Activated CD8-positive, alpha-beta T cell treated with anti-CD3 and anti-CD28 coated beads for 36 hours (primary cell): ENCODE results near the gene TTC39B. TPM values are rescaled to one million over a fixed set of nuclear protein-coding genes. Genes with fewer than 3 reads are reported as not detected.

Experiments
- ATAC-seq: fragments of 200-7000 bp; cut with Tn5 transposase; one replicate; pipeline ENCODE4 v1.10.0; 2021; ENCODE audit warnings: mild to moderate bottlenecking, moderate library complexity
- CTCF ChIA-PET: fragments of 350-600 bp; sonication (Branson Sonifier 250); formaldehyde crosslinking; loops from one replicate; lab custom pipeline; 2021; ENCODE audit warnings: antibody characterized with exemption; lab: Charles Lee
- POLR2A ChIA-PET: fragments of 350-600 bp; sonication (Branson Sonifier 250); formaldehyde crosslinking; loops from one replicate; lab custom pipeline; 2021; ENCODE audit warnings: antibody characterized with exemption; lab: Charles Lee
- DNase-seq: peaks from one replicate; pipeline ENCODE4 v3.0.0-alpha.2; 2020
- H3K27ac Mint-ChIP-seq: one replicate; pipeline ENCODE4 v1.8.0; 2021; ENCODE audit warnings: mild to moderate bottlenecking, mixed read lengths
- H3K27me3 Mint-ChIP-seq: one replicate; pipeline ENCODE4 v1.8.0; 2021; ENCODE audit warnings: mixed read lengths
- H3K36me3 Mint-ChIP-seq: one replicate; pipeline ENCODE4 v1.8.0; 2021; ENCODE audit warnings: low read depth, mixed read lengths
- H3K4me1 Mint-ChIP-seq: one replicate; pipeline ENCODE4 v1.8.0; 2021; ENCODE audit warnings: low read depth, mixed read lengths
- H3K4me3 Mint-ChIP-seq: one replicate; pipeline ENCODE4 v1.8.0; 2021; ENCODE audit warnings: mild to moderate bottlenecking, moderate library complexity, mixed read lengths
- H3K9me3 Mint-ChIP-seq: one replicate; pipeline ENCODE4 v1.8.0; 2021; ENCODE audit warnings: mixed read lengths
- intact Hi-C: fragments of 100-400 bp; cut with micrococcal nuclease; formaldehyde crosslinking; loops from one replicate; pipeline ENCODE4 v1.10.0; 2022
- total RNA-seq, 2 experiments: library from RNA; stranded (reverse); gene quantifications; one replicate each; pipeline ENCODE4 v1.2.3, GENCODE V29; 2021
- TF ChIP-seq, protein P1 (sequence below): fragments of 200-600 bp; IDR thresholded peaks from one replicate; pipeline ENCODE4 v1.8.0; 2022; ENCODE audit warnings: antibody characterized with exemption, mild to moderate bottlenecking

TTC39B gene
- total RNA-seq, 2 experiments from 2014 or later: 17.8 to 18.5 TPM

GRCh38 chr9:15310107-15310850 lies 3.3 kb upstream of the TTC39B start:
- TF ChIP-seq, protein P1, sequence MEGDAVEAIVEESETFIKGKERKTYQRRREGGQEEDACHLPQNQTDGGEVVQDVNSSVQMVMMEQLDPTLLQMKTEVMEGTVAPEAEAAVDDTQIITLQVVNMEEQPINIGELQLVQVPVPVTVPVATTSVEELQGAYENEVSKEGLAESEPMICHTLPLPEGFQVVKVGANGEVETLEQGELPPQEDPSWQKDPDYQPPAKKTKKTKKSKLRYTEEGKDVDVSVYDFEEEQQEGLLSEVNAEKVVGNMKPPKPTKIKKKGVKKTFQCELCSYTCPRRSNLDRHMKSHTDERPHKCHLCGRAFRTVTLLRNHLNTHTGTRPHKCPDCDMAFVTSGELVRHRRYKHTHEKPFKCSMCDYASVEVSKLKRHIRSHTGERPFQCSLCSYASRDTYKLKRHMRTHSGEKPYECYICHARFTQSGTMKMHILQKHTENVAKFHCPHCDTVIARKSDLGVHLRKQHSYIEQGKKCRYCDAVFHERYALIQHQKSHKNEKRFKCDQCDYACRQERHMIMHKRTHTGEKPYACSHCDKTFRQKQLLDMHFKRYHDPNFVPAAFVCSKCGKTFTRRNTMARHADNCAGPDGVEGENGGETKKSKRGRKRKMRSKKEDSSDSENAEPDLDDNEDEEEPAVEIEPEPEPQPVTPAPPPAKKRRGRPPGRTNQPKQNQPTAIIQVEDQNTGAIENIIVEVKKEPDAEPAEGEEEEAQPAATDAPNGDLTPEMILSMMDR: no peak
- H3K36me3 Mint-ChIP-seq: peaks cover 2% of the 10 kb centered on the region
- peaks cover 5% of the 10 kb centered on the region for H3K9me3 Mint-ChIP-seq
- ATAC-seq: peak; percentile 69
- peak; percentile 30 for DNase-seq
- ChIA-PET POLR2A (interaction anchor here (0.6 to 2.8 kb wide), 3 partner anchors 11 to 16 kb away, joined by 3 to 14 read pairs (median 4); no protein-coding TSS in a partner anchor), CTCF (interaction anchor here (0.8 to 3.5 kb wide), 8 partner anchors 7 to 175 kb away, joined by 3 to 13 read pairs (median 5); no protein-coding TSS in a partner anchor)
- H3K4me1 Mint-ChIP-seq: peaks cover 34% of the 10 kb centered on the region
- H3K4me3 Mint-ChIP-seq: peak overlapping the region; percentile 33
- peak overlapping the region; percentile 88 for H3K27ac Mint-ChIP-seq
- intact Hi-C loops: no loop called here
- H3K27me3 Mint-ChIP-seq: no peaks in the 10 kb centered on the region

DNA sequence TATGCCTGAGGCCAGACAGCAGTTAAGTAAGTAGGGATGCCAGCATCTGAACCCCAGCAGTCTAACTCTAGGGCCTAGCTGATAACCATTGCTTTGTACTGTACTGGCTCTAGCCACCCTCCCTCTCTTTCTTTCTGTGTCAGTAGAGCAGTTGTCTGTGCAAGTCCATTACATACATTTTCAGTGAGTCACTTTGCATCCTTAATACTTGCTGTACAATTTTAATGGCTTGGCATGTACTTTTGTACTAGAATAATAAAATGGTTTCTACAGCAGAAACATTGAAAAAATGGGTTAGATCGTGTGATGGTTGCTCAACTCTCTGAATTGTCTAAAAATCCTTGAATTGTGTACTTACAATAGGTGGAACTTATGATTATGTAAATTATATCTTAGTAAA lies 1.5 kb upstream of the TTC39B start:
- H3K4me1 Mint-ChIP-seq: peaks cover 46% of the 10 kb centered on the region
- intact Hi-C loops: no loop called here
- ATAC-seq (no peak), DNase-seq (no peak)
- H3K27ac Mint-ChIP-seq: no peak overlapping the region
- TF ChIP-seq, protein P1: no peak
- peaks cover under 1% of the 10 kb centered on the region for H3K9me3 Mint-ChIP-seq
- peaks cover 6% of the 10 kb centered on the region for H3K36me3 Mint-ChIP-seq
- CTCF ChIA-PET: interaction anchor here (0.9 to 1.9 kb wide), 2 partner anchors 9 to 77 kb away, joined by 3 to 5 read pairs; no protein-coding TSS in a partner anchor
- H3K27me3 Mint-ChIP-seq: no peaks in the 10 kb centered on the region
- POLR2A ChIA-PET: interaction anchor here (1.7 kb wide), 1 partner anchor 116 kb away, joined by 4 read pairs; no protein-coding TSS in a partner anchor
- no peak overlapping the region for H3K4me3 Mint-ChIP-seq

- intact Hi-C loops: no loop called here
- no peaks in the 10 kb centered on the region for H3K27me3 Mint-ChIP-seq
- peaks cover 6% of the 10 kb centered on the region for H3K36me3 Mint-ChIP-seq
- H3K4me1 Mint-ChIP-seq: peaks cover 46% of the 10 kb centered on the region
- no peaks in the 10 kb centered on the region for H3K9me3 Mint-ChIP-seq
- CTCF ChIA-PET: interaction anchor here (0.7 to 1.5 kb wide), 3 partner anchors 9 to 165 kb away, joined by 3 read pairs; no protein-coding TSS in a partner anchor
- ATAC-seq: peak; percentile 1
- peak overlapping the region; percentile 98 for H3K4me3 Mint-ChIP-seq
- TF ChIP-seq, protein P1: no peak
- POLR2A ChIA-PET: interaction anchor here (0.7 to 1.7 kb wide), 2 partner anchors 8 to 117 kb away, joined by 3 to 4 read pairs; no protein-coding TSS in a partner anchor
- no peak for DNase-seq
- H3K27ac Mint-ChIP-seq: peak overlapping the region; percentile 82
Measured at GRCh38 chr9:15307523-15307841, 466 bp upstream of the TTC39B start.

DNA sequence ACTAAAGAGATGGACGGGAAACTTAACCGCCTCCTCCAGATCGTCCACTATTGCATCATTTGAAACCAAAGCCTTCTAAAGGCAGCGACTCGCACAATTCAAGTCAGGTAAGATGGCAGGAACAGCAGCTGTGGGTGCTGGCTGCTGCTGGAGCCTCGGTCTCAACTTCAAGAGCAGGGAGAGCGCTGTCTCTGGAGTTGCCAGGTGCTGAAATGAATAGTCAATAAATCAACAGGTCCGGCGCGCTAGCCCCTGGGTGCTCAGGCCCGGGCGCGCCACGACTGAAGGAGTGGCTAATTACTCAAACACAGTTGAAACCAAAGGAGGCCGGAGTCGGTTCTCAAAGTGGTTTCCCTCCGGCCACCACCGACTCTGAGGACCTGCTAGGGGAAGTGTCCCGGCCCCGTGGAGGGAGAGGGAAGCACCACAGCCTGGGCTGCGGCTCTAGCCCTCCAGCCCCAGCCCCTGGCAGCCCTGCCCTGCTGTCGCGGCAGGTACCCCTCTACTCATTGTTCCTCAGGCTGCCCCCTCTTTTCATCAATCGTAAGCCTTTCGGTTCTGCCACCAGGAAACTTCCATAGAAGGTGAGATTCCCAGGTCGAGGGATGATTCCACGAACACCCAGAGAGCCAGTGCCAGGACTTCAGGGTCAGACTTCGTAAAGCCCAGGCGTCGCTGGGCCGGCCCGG lies 804 bp downstream of the TTC39B start:
- TF ChIP-seq, protein P1: no peak
- DNase-seq (peak; percentile 66), ATAC-seq (peak; percentile 11)
- no peaks in the 10 kb centered on the region for H3K27me3 Mint-ChIP-seq
- peak overlapping the region; percentile 98 for H3K4me3 Mint-ChIP-seq
- H3K4me1 Mint-ChIP-seq: peaks cover 46% of the 10 kb centered on the region
- intact Hi-C loops: no loop called here
- H3K36me3 Mint-ChIP-seq: peaks cover 6% of the 10 kb centered on the region
- H3K9me3 Mint-ChIP-seq: no peaks in the 10 kb centered on the region
- ChIA-PET POLR2A (interaction anchor here (0.7 to 1.8 kb wide), 6 partner anchors 9 to 205 kb away, joined by 3 to 5 read pairs (median 3); partner anchors contain the start of gene PSIP1), CTCF (interaction anchor here (1.2 to 1.6 kb wide), 3 partner anchors 9 to 85 kb away, joined by 3 to 5 read pairs (median 4); no protein-coding TSS in a partner anchor)
- peak overlapping the region; percentile 81 for H3K27ac Mint-ChIP-seq
